Lower leg skin (tissue), 3 donors: ENCODE data around the gene SLC15A5.

ENCODE experiments used
- POLR2A ChIP-seq, 2 donors: fragments of 450-650 bp; IDR thresholded peaks; one replicate each; pipeline ENCODE4 v1.6.1; 2016 to 2017; ENCODE audit warnings: antibody characterized with exemption in 2 of 2, mild to moderate bottlenecking in 1 of 2, moderate library complexity in 1 of 2
- TF ChIP-seq, protein P1 (sequence below), 3 donors: fragments of 450-650 bp; IDR thresholded peaks; one replicate each; pipeline ENCODE4 v1.5.1; 2016; ENCODE audit warnings: antibody characterized with exemption in 3 of 3, mild to moderate bottlenecking in 3 of 3, moderate library complexity in 2 of 3

DNA sequence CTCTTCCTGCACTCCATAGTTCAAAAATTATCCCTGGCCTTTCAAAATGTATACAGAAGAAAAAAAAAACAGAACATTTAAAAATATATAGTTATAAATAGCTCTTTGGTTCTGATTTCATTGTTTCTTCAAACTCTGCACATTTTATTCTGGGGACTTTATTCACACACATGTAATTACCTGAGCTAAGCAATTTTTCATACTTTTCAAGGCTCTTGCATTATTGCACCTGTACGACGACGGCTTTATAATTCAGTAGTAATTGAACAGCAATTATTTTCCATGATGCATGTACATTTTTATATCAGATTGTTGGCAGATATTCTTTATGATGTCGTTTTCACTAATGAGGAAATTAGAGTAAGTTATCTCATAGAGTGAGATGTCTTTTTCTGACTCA lies 13.5 kb upstream of the SLC15A5 start:
- TF ChIP-seq, protein P1, sequence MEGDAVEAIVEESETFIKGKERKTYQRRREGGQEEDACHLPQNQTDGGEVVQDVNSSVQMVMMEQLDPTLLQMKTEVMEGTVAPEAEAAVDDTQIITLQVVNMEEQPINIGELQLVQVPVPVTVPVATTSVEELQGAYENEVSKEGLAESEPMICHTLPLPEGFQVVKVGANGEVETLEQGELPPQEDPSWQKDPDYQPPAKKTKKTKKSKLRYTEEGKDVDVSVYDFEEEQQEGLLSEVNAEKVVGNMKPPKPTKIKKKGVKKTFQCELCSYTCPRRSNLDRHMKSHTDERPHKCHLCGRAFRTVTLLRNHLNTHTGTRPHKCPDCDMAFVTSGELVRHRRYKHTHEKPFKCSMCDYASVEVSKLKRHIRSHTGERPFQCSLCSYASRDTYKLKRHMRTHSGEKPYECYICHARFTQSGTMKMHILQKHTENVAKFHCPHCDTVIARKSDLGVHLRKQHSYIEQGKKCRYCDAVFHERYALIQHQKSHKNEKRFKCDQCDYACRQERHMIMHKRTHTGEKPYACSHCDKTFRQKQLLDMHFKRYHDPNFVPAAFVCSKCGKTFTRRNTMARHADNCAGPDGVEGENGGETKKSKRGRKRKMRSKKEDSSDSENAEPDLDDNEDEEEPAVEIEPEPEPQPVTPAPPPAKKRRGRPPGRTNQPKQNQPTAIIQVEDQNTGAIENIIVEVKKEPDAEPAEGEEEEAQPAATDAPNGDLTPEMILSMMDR (IDR thresholded peaks at IDR 0.05): no peak
- TF ChIP-seq POLR2A (IDR thresholded peaks at IDR 0.05): no peak
